ENCODE measurements around the gene BUD13. TPM values are rescaled to one million over a fixed set of nuclear protein-coding genes. Genes with fewer than 3 reads are reported as not detected.
A peak's percentile ranks its signal among the peaks of the same experiment; 100 is the strongest.

The BUD13 gene
- total and polyA plus RNA-seq, 2 of the 13 experiments (the other 11 are each of a cell fraction or from before 2014, with no cell fraction given) = 13.3 to 25.9 TPM

DNA sequence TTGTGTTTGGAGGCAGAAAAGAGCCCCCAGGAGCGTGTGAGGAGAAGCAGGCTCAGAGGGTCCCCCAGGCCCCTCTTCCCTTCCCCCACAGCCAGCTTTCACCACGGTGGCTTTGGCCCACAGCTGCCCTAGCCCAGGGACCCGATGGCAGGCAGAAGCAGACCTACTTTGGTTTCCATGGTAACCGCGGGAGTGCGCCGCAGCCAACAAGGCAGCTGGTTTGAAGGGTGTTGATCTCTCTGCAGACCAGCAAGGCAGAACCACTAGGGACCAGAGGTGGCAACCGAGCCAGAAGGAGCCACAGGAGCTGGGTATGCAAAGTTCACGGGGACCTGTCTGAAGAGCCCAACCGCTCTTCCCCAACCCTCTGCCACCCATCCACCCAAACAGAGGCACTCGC lies 69.4 kb downstream of the BUD13 start:
- POLR2A ChIA-PET = no interaction called here
- 41% methylated on average over 5 of the region's 11 CpGs for WGBS (ENCODE audit: low lambda C conversion rate)
- TF ChIP-seq SP2 (CRISPR knock-in tag; IDR thresholded peaks at IDR 0.05) = no peak
- no peak for TF ChIP-seq TOE1 (CRISPR knock-in tag; IDR thresholded peaks at IDR 0.05)
- no peak for TF ChIP-seq NCOA2 (CRISPR knock-in tag; IDR thresholded peaks at IDR 0.05)
- TF ChIP-seq, protein P1, sequence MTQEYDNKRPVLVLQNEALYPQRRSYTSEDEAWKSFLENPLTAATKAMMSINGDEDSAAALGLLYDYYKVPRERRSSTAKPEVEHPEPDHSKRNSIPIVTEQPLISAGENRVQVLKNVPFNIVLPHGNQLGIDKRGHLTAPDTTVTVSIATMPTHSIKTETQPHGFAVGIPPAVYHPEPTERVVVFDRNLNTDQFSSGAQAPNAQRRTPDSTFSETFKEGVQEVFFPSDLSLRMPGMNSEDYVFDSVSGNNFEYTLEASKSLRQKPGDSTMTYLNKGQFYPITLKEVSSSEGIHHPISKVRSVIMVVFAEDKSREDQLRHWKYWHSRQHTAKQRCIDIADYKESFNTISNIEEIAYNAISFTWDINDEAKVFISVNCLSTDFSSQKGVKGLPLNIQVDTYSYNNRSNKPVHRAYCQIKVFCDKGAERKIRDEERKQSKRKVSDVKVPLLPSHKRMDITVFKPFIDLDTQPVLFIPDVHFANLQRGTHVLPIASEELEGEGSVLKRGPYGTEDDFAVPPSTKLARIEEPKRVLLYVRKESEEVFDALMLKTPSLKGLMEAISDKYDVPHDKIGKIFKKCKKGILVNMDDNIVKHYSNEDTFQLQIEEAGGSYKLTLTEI (CRISPR knock-in tag; conservative IDR thresholded peaks at IDR 0.05) = no peak
- TF ChIP-seq RFX1 (IDR thresholded peaks at IDR 0.05) = peak; percentile 58
- CTCF ChIA-PET (ENCODE audit: low intra/inter-chr PET ratio, low total read pairs) = no interaction called here
- no peak overlapping the region for H2AFZ ChIP-seq (ENCODE audit: low read length)
- H3K27ac ChIP-seq (ENCODE audit: extremely low read length, insufficient read depth, low read length) = no peak overlapping the region
- ATAC-seq = peak; percentile 58
- H3K4me2 ChIP-seq (ENCODE audit: low read depth, low read length) = peak overlapping the region; percentile 34; the same call in 1 of the 2 replicates
- no peaks in the 10 kb centered on the region for H3K9me3 ChIP-seq (ENCODE audit: low read length)
- no TSS peak for BruUV-seq (replicated peaks)
- H3K36me3 ChIP-seq (replicated peaks in 1 of 2; ENCODE audit: control insufficient read depth in 1 of 2, insufficient read depth in 2 of 2, low read length in 2 of 2) = no peaks in the 10 kb centered on the region
- H3K27me3 ChIP-seq (ENCODE audit: control insufficient read depth in 1 of 2, insufficient read depth in 2 of 2, low read length in 2 of 2) = peaks cover 0 to 48% of the 10 kb centered on the region in 2 experiments; a peak in 4 of 5 replicates
- H3K9ac ChIP-seq (ENCODE audit: insufficient read depth, low read depth, low read length) = no peak overlapping the region
- DNase-seq (ENCODE audit: low spot score) = no peak
- H4K20me1 ChIP-seq (ENCODE audit: insufficient read depth, low read length) = no peaks in the 10 kb centered on the region
- peaks cover 12% of the 10 kb centered on the region; the same call in 1 of the 2 replicates for H3K4me1 ChIP-seq (ENCODE audit: insufficient read depth, low read length)
- intact Hi-C loops (cut with micrococcal nuclease; ENCODE audit: unreplicated experiment) (no loop called here), in situ Hi-C loops (cut with HindIII; ENCODE audit: extremely low pct_ligation_motif_present, low pct_unique_long_range_greater_than_20kb) (no loop called here)
- no peak overlapping the region for H3K4me3 ChIP-seq (replicated peaks in 1 of 3; ENCODE audit: insufficient read depth in 1 of 3, low read depth in 2 of 3, low read length in 3 of 3)
- no peaks in the 10 kb centered on the region for H3K79me2 ChIP-seq (ENCODE audit: insufficient read depth, low read length)
- FAIRE-seq = no peak

DNA sequence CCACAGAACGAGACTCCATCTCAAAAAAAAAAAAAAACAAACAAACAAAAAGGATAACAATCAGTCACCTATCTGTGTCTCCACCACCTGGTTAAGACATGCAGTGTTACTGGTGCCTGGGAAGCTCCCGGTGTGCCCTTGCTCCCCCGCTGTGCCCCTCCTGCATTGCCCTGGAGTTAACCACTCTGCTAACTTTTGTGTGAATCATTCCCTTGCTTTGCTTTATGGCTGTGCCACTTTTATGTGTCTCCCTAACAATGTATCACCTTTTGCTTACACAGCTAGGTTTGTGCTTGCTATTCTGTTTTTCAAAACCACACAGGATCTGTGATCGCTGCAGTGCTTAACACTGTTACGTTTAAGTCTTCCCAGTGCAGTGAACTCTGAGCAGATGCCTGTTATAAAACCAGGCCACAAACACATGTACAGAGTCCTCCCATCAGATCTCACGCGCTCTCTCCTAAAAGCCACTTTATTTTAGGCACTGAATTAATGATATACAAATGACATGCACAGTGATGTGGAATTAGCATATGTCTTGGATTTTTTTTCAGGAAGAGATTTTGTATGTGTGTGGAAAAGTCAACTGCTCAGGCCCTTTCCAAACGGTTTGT lies 69.9 kb downstream of the BUD13 start:
- peak overlapping the region; percentile 34; the same call in 1 of the 2 replicates for H3K4me2 ChIP-seq (ENCODE audit: low read depth, low read length)
- peak; percentile 67 for ATAC-seq
- intact Hi-C loops (cut with micrococcal nuclease; ENCODE audit: unreplicated experiment) = no loop called here
- H3K27ac ChIP-seq (ENCODE audit: extremely low read length, insufficient read depth, low read length) = no peak overlapping the region
- no peak overlapping the region for H3K9ac ChIP-seq (ENCODE audit: insufficient read depth, low read depth, low read length)
- ChIA-PET POLR2A (no interaction called here), CTCF (ENCODE audit: low intra/inter-chr PET ratio, low total read pairs) (no interaction called here)
- H3K9me3 ChIP-seq (ENCODE audit: low read length) = no peaks in the 10 kb centered on the region
- WGBS (ENCODE audit: low lambda C conversion rate) = 10% methylated on average over 8 of the region's 8 CpGs
- H3K4me3 ChIP-seq (replicated peaks in 1 of 3; ENCODE audit: insufficient read depth in 1 of 3, low read depth in 2 of 3, low read length in 3 of 3) = no peak overlapping the region
- FAIRE-seq = no peak
- no peak for DNase-seq (ENCODE audit: low spot score)
- in situ Hi-C loops (cut with HindIII; ENCODE audit: extremely low pct_ligation_motif_present, low pct_unique_long_range_greater_than_20kb) = no loop called here
- BruUV-seq (replicated peaks) = no TSS peak
- H3K27me3 ChIP-seq (ENCODE audit: control insufficient read depth in 1 of 2, insufficient read depth in 2 of 2, low read length in 2 of 2) = peaks cover 0 to 52% of the 10 kb centered on the region in 2 experiments; a peak in 4 of 5 replicates
- no peaks in the 10 kb centered on the region for H3K79me2 ChIP-seq (ENCODE audit: insufficient read depth, low read length)
- H2AFZ ChIP-seq (ENCODE audit: low read length) = no peak overlapping the region
- H3K4me1 ChIP-seq (ENCODE audit: insufficient read depth, low read length) = peaks cover 12% of the 10 kb centered on the region; the same call in 1 of the 2 replicates
- H4K20me1 ChIP-seq (ENCODE audit: insufficient read depth, low read length) = no peaks in the 10 kb centered on the region
- H3K36me3 ChIP-seq (replicated peaks in 1 of 2; ENCODE audit: control insufficient read depth in 1 of 2, insufficient read depth in 2 of 2, low read length in 2 of 2) = no peaks in the 10 kb centered on the region
- TF ChIP-seq SMAD1 (CRISPR knock-in tag; IDR thresholded peaks at IDR 0.05; ENCODE audit: borderline replicate concordance, low read depth) = no peak
- TF ChIP-seq, protein P2, sequence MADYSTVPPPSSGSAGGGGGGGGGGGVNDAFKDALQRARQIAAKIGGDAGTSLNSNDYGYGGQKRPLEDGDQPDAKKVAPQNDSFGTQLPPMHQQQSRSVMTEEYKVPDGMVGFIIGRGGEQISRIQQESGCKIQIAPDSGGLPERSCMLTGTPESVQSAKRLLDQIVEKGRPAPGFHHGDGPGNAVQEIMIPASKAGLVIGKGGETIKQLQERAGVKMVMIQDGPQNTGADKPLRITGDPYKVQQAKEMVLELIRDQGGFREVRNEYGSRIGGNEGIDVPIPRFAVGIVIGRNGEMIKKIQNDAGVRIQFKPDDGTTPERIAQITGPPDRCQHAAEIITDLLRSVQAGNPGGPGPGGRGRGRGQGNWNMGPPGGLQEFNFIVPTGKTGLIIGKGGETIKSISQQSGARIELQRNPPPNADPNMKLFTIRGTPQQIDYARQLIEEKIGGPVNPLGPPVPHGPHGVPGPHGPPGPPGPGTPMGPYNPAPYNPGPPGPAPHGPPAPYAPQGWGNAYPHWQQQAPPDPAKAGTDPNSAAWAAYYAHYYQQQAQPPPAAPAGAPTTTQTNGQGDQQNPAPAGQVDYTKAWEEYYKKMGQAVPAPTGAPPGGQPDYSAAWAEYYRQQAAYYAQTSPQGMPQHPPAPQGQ (CRISPR knock-in tag; IDR thresholded peaks at IDR 0.05; ENCODE audit: borderline replicate concordance) = no peak
- no peak for TF ChIP-seq KAT7 (CRISPR knock-in tag; IDR thresholded peaks at IDR 0.05; ENCODE audit: borderline replicate concordance)
- TF ChIP-seq ZC3H4 (CRISPR knock-in tag; IDR thresholded peaks at IDR 0.05; ENCODE audit: borderline replicate concordance) = no peak
- TF ChIP-seq TCF7L2 (IDR thresholded peaks at IDR 0.05; ENCODE audit: low read depth, low read length) = no peak
- TF ChIP-seq, protein P3, sequence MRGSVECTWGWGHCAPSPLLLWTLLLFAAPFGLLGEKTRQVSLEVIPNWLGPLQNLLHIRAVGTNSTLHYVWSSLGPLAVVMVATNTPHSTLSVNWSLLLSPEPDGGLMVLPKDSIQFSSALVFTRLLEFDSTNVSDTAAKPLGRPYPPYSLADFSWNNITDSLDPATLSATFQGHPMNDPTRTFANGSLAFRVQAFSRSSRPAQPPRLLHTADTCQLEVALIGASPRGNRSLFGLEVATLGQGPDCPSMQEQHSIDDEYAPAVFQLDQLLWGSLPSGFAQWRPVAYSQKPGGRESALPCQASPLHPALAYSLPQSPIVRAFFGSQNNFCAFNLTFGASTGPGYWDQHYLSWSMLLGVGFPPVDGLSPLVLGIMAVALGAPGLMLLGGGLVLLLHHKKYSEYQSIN (CRISPR knock-in tag; IDR thresholded peaks at IDR 0.05; ENCODE audit: borderline replicate concordance) = no peak
- TF ChIP-seq ZNF563 (CRISPR knock-in tag; IDR thresholded peaks at IDR 0.05) = no peak
- TF ChIP-seq KDM6A (CRISPR knock-in tag; IDR thresholded peaks at IDR 0.05; ENCODE audit: low read depth) = no peak
- no peak for TF ChIP-seq KLF6 (CRISPR knock-in tag; IDR thresholded peaks at IDR 0.05)
- no peak for TF ChIP-seq EED (CRISPR knock-in tag; IDR thresholded peaks at IDR 0.05)

Data from HepG2 (cell line).